HG02884 (cell line): ENCODE measurements around the gene MMEL1.
"Not testable (repeated sequence)": the region's sequence is repeated elsewhere in the genome, so short reads cannot be mapped to it uniquely, and the experiment has no call there.

Source experiments
- ATAC-seq: cut with Tn5 transposase; IDR thresholded peaks from one replicate; pipeline ENCODE4 v1.9.1; 2021; ENCODE audit warnings: mild to moderate bottlenecking, moderate library complexity; ENCODE audit not compliant: unreplicated experiment

Gene MMEL1

DNA sequence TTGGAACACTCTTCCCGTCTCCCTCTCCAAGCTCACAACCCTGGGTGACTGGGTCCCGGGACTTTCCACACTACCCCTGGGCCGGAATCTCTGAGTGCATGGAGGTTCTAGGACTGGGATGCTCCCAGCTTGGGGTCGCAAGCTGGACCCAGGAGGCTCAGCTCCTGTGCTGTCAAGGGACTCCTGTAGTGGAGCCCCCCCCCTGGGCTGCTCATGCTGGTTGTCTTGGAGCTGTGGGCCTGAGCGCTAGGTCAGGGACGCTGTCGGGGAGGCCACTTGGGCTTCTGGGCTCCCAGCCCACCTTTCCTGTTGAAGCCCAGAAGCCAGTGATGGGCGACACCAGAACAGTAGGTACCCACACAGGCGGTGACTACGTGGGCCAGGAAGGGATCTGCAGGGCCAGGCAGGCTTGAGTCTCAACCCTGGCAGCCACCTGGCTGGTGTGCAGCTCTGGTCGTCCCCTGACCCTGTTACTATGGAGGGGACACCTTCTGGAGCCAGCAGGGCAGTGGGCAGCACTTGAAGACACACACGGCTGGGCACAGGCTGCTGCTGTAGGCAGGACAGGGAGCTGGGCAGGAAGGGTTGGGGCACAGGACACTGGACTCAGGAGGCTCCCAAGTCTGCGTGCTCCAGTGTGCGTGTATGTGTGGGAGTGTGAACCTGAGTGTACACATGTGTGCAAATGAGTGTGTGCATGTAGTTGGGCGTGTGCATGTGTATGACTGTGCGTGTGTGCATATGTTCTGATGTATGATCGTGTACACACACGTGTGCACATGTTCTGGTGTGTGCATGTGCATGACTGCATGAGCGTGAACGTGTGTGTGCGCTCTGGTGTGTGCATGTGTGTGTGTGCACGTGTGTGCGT, 3.0 kb downstream of the MMEL1 start:
- ATAC-seq = no peak

DNA sequence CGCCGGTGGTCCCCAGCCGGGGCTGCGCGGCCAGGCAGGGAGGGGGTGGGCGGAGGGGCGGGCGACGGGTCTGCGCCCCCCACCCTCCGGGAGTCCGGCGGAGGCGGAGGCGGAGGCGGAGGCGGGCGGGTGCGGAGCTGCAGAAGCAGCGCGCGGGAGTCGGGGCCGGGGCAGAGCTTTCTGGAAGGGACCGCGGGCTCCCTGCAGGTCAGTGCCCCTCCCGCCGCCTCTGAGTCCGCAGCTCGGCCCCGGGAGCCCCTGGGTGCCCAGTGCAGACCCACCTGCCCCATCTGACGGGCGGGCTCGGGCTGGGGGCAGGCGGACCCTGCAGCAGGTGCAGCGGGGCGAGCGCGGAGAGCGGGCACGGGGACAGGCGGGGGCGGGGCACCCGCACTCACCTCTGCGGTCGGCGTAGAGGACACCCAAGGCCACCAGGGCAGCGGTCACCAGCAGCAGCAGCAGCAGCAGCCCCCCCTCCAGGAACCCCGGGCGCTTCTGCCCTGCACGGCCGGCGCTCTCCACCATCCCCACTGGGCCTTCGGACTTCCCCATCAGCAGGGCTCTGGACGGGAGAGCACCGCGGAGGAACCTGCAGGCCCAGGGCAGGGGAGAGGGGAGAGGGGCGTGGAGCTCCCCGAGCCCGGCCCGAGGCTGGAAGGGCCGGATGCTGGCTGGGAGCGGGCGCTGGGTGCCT, 3.7 kb downstream of the MMEL1 start:
- ATAC-seq = no peak

DNA sequence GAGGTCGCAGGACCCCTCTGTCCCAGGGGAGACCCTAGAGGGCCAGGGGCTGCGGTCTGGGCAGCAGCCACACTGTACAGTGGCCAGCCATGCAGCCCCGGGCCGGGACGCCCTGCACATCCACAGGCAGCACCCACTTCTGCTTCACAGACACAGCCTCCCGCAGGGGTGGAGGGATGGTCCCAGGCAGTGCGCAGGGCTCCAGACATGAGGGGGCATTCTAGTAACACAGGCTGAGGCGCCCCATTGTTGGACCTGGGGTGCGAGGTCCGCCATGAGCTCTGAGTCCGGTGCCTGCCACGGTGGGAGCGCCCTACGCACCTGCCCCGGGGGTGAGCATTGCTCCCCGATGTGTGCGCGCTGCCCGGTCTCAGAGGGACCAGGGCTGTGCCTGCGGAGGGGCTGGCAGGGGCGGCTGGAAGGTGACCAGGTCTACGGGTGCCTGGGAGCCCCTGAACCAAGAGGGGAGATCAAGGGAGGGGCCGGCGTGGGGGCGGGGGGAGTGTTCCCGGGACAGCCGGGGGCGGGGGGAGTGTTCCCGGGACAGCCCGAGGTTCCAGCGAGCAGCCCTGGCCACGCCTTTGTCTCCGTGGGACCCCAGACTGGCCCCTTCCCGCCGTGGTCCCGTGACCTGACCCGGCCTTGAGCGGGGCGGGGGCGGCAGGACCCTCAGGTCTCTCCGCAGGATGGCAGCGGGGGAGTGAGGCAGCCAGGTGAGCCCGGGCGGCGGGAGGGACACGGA, 4.5 kb downstream of the MMEL1 start:
- ATAC-seq = no peak

DNA sequence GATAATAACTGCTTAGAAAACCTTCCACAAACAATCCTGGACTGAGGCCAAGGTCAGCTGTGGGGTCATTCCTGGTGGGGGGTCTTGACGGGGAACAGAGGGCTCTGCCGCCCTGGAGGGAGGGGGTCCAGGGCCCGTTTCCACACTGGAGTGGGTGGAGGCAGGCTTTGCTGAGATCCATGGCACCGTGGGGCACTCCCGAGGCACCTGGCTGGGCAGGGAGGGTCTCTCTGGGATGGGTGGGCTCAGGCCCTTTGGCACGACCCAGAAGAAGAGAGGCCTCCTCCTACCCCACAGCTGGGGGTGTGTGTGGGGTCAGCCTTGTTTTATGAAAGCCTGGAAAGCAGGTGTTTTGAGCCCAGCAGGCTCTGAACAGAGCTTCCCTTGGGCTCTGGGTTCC, 5.1 kb downstream of the MMEL1 start:
- no peak for ATAC-seq

DNA sequence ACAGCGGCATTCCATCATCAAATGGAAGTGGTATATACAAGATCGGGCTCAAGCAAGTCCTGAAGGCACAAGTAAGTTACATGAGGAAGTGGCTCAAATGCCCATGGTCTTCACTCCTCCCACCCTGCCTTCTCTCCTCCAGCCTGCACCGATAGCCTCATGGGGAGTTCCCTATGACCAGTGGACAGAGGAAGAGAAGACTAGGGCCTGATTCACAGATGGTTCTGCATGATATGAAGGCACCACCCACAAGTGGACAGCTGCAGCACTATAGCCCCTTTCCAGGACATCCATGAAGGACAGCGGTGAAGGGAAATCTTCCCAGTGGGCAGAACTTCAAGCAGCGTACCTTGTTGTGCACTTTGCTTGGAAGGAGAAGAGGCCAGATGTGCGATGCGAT, 7.1 kb downstream of the MMEL1 start:
- not testable (repeated sequence) for ATAC-seq

DNA sequence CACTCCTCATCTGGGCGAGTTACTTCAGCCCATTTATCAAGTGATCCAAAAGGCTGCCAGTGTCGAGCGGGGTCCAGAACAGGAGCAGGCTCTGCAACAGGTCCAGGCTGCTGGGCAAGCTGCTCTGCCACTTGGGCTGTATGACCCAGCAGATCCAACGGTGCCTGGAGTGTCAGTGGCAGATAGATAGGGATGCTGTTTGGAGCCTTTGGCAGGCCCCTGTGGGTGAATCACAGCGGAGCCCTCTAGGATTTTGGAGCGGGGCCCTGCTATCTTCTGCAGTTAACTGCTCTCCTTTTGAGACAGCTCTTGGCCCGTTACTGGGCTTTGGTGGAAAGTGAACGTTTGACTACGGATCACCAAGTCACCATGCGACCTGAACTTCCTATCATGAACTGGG, 7.5 kb downstream of the MMEL1 start:
- ATAC-seq = no peak

DNA sequence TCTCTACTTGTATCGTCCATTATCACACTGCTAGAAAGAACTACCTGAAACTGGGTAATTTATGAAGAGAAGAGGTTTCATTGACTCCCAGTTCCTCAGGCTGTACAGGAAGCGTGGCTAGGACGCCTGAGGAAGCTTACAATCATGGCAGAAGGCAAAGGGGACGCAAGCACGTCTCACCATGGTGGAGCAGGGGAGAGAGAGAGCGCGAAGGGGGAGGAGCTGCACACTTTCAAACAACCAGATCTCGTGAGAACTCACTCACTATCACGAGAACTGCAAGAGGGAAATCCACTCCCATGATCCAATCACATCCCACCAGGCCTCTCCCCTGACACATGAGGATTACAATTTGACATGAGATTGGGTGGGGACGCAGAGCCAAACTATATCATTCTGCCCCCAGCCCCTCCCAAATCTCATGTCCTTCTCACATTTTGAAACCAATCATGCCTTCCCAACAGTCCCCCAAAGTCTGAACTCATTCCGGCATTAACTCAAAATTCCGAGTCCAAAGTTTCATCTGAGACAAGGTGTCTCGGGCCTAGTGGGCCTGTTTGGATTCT, 8.0 kb downstream of the MMEL1 start:
- ATAC-seq = no peak

DNA sequence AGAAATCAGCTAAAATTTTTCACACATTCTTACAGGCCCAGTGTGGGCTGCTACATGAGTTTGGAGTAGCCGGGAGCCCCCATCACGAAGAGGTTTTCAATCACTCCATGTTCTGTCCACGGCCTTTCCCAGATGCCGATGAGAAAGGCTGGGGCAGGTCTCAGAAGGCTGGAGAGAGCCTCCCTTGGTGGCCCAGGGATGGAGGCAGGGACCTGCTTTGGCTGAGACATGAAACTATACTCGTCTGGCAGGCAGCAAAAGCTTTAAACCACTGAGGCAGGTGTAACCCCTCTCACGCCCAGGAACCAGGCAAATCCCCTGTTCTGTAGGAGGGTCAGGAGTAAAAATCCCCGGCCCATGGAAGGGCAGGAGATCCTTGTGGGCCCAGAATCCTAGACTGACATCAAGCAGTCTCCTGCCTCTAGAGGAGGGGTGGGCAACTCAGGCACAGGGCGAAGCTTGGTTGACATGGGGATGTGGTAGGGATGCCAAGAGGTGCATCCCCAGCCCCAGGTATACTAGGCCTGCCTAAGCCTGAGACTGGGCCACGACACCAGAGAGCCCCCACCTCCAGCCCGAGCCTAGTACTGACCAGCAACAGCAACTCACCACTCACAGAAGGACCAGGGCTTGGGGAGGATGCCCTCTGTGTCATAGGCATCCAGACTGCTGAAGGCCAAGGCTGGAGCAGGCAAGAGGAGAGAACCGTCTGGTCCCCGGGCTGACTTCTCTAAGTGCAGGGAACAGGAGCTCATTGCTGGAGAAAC, 9.1 kb downstream of the MMEL1 start:
- no peak for ATAC-seq

DNA sequence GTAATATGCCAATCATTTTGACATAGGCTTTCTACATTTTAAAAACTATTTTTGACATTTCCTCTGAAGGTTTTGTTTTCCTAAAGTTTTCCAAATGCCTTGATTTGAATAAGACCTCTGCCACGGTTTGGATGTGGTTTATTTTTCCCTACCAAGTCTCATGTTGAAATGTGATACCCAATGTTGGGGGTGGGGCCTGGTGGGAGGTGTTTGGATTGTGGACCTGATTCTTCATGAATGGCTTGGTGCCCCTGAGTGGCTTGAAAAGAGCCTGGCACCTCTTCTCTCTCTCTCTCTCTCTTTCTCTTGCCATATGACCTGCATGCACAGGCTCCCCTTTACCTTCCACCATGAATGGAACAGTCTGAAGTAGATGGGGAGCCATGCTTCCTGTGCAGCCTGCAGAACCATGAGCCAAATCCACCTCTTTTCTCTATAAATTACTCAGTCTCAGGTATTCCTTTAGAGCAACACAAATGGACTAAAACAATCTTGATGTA, 14.8 kb downstream of the MMEL1 start:
- no peak for ATAC-seq

DNA sequence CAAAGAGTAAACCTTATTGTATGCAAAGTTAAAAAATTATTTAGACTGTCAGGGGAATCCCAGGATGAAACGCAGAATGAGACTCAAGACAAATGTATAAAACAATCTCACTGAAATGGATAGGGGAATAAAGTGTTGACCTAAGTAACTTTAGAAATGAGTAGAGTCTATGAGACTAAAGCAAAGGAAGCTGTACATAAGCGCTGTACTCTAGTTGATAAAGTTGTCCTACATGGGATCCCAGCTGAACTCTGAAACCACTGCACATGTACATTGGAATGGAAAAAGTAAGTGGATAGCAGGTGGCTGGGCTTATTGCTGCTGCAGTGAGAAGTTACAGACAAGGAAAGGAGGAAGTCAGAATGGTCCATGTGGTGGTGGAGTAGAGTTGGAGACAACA, 18.7 kb downstream of the MMEL1 start:
- no peak for ATAC-seq

DNA sequence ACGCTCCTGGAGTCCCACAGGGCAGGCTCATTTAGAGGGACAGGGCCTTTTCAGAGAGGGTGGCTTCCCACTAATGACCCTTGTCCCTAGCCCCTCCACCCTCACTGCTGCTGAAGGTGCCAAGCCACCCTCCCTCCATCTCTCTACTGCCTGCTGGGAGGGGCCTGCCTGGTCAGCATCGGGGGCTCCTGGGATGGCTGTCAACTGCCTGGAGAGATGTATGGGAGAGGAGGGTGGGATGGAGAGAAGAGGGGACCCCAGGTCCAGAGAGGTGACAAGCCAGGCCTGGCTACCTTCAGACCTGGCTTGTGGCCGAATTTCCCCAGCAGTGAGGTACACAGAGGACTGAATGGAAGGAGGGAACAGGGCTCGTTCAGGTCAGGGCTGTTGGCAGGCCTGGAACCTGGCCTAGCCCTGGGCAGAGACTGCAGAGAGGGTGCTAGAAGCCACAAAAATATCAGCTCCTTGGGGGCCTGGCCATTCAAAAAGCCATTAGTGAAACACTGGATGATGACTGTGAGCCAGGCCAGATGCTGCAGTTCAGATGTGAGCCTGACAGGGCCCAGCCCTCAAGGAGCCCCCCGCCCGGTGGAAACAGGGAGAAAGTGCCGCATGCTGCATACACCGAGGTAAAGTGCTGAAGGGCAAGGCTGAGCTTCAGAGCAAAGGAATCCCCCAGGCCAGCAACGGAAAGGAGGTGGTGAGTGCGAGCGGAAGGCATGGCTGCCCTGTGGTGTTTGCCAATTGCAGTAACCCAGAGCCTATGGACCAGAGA, 20.0 kb downstream of the MMEL1 start:
- no peak for ATAC-seq

DNA sequence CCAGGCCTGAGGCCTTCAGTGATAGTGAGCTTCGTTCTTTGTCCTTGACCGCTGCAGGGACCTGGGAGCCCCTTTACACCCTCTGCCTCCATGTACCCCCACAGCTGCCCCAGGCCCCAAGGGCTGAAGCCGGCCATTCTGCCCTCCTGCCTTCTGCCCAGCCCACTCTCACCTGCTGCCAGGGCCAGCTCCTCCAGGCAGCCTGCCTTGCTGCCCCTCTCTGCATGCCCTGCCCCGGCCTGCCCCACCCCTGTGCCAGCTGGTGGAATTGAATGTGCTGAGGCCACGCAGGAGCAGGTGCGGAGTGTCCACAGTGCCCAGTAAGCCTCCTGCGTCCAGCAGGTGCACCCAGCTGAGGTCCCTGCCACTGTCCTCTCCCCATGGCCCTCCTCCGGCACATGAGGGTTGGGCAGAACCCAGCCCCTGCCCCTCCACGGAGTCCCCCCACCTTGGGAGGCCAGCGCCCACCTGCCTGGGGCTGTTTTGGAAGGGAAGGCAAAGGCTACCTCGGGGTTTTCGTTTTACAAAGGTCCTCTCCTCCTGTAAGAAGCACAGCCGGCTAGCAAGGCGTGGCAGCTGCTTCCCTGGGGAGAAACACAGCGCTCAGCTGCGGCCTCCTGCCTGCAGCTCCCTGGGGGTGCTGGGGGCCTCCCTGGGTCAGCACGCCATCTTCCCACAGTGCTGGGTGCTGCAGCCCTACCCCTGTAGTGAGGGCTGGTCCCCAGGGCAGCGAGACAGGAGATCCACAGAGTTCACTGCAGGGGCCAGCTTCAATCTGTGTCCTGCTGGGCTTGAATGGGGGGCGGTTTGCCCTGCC, 21.0 kb downstream of the MMEL1 start:
- no peak for ATAC-seq

DNA sequence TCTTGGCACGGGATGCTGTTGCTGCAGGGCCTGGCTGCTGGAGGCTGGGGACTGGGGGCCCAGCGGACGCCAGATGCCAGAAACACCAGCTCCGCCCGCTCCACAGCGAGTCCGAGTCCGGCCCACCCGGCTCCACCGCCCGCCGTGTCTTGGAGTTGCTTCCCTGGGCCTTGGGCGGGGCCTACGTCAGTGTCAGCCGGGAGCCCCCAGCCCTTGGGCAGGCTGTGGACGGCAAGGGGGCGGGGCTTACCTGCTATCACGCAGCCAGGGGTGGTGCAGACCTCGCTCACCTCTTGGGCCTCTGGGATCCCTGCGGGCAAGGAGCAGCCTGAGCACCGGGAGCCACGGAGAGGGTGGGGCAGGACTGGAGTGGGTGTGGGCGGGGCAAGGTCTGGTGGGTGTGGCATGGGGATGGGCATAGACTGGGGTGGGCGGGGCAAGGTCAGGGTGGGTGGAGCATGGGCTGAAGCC, 21.8 kb downstream of the MMEL1 start:
- no peak for ATAC-seq

DNA sequence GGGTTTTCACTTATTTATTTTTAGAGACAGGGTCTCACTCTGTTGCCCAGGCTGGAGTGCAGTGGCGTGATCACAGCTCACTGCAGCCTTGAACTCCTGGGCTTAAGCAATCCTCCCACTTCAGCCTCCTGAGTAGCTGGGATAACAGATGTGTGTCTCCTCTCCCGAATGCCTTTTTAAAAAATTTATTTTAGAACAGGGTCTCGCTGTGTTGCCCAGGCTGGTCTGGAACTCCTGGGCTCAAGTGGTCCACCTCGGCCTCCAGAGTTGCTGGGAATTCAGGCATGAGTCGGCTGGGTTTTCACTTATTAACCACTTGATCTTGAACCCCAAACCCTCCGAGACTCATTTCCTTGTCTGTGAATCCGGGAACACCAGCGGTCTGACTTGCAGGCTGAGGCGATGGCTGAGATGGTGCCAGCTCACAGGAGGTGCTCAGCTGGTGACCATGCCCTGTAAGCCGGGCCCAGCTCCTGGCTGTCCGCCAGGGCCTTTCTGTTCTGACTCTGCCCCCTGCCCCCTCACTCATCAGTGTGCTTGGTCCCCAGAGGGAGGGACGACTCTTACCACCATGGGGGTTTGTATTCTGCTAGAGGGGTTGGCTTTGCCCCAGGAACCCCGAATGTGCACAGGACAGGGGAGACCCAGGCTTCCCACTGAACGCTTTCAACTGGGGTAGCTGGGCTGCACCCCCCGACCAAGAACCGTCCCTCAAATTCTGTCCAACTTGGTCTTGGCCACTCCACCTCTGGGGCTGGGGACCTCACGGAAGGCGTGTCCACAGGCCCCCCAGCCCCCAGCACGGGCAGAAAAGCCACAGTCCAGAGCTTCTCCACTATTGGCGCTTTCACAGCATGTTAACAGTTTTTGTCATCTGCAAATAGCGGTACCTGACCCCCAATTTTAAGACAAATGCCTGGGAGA, 22.5 kb downstream of the MMEL1 start:
- no peak for ATAC-seq

DNA sequence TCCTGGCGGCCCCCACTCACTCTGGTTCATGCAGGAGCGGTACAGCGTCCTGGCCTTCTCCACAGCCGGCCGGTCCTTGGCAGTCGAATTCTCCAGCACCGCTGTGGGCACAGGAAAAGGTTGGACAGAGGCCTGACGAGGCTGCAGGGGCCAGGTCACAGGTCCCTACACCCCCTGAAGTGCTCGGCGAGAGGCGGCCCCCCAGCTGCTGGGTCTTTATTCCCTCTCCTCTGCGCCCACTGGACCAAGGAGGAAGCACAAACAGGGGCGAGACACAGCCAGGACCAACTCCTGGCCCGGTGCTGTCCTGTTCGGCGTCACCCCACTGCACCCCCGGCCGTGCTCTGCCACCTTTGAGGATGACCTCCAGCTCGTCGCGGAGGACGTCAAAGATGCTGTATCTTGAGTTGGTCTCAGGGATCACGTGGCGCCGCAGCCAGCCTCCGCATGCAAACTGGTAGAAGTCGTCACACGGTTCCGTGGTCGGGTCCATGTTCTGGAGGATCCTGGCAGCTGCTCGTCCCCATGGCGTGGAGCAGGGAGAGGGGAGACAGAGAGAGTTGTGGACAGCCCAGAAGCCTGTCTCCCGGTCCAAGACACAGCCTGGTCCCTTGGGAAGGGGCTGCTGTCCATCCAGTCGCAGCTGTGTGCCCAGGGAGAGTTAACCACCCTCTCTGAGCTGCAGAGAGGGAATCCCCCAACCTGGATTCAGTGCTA, 23.3 kb downstream of the MMEL1 start:
- ATAC-seq = no peak

DNA sequence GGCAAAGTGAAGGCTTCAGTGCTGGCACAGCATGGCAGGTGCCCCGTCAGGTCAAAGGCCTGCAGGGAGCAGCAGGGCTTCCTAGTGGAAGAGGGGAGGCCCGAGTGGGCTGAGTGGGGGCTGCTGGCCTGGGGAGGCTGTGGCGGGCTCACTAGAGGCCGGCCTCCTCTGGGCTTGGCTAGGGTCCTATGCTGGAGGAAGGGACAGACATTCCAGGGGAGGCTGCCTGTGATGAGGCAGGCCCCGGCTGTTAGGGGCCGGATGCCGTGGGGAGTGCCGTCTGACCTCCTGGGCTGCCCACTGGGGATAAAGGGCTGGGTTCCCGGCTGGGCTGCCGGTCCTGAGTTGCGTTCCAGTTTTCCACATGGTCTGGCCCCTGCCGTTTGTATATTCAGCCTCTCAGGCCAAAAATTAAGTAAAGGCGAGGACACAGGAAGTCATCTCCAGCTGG, 25.1 kb downstream of the MMEL1 start:
- ATAC-seq = no peak
